NCI-H1694 (cell line): ENCODE measurements around the gene BCAR1.
"Not testable (repeated sequence)": the region's sequence is repeated elsewhere in the genome, so short reads cannot be mapped to it uniquely, and the experiment has no call there.

Source experiments
- DNase-seq: peaks from one replicate; lab custom pipeline; 2025; lab: John Stamatoyannopoulos, UW

BCAR1 gene

GRCh38 chr16:75251280-75252048 is at the start of gene BCAR1:
BCAR1 (minus strand) TSS chr16:75251624; CDS start chr16:75251482, 142 bp downstream.
- DNase-seq = no peak

- DNase-seq = no peak
These were observed 46.8 kb upstream of the BCAR1 start for GRCh38 chr16:75298267-75298666.

- no peak for DNase-seq
These were observed 45.2 kb upstream of the BCAR1 start for GRCh38 chr16:75296606-75297005.

GRCh38 chr16:75294773-75295459 is 43.5 kb upstream of the BCAR1 start:
- no peak for DNase-seq

GRCh38 chr16:75293772-75294171 is 42.3 kb upstream of the BCAR1 start:
- no peak for DNase-seq

- DNase-seq = no peak
These were observed 41.7 kb upstream of the BCAR1 start for GRCh38 chr16:75293173-75293572.

GRCh38 chr16:75292691-75293090 is 41.3 kb upstream of the BCAR1 start:
- no peak for DNase-seq

- no peak for DNase-seq
These were observed 37.8 kb upstream of the BCAR1 start for GRCh38 chr16:75289189-75289588.

- no peak for DNase-seq
These were observed 37.2 kb upstream of the BCAR1 start for GRCh38 chr16:75288596-75289120.

- DNase-seq = no peak
These were observed 36.8 kb upstream of the BCAR1 start for GRCh38 chr16:75288181-75288580.

GRCh38 chr16:75287708-75288107 is 36.3 kb upstream of the BCAR1 start:
- no peak for DNase-seq

GRCh38 chr16:75286389-75286788 is 35.0 kb upstream of the BCAR1 start:
- no peak for DNase-seq

GRCh38 chr16:75282466-75283281 is 31.2 kb upstream of the BCAR1 start:
- DNase-seq = peak; percentile 86

GRCh38 chr16:75281826-75282225 is 30.4 kb upstream of the BCAR1 start:
- no peak for DNase-seq

- not testable (repeated sequence) for DNase-seq
These were observed 29.6 kb upstream of the BCAR1 start for GRCh38 chr16:75281009-75281408.

GRCh38 chr16:75280331-75280804 is 28.9 kb upstream of the BCAR1 start:
- no peak for DNase-seq

GRCh38 chr16:75279305-75279704 is 27.9 kb upstream of the BCAR1 start:
- DNase-seq = peak; percentile 68

GRCh38 chr16:75273054-75273925 is 21.9 kb upstream of the BCAR1 start:
- DNase-seq = no peak

- not testable (repeated sequence) for DNase-seq
These were observed 21.2 kb upstream of the BCAR1 start for GRCh38 chr16:75272629-75273028.

GRCh38 chr16:75272097-75272551 is 20.7 kb upstream of the BCAR1 start:
- DNase-seq = no peak

- DNase-seq = no peak
These were observed 20.1 kb upstream of the BCAR1 start for GRCh38 chr16:75271441-75272096.
